Heart left ventricle (tissue), 13 donors: ENCODE measurements around the gene EIF3A.

ENCODE experiments used
- POLR2A ChIP-seq, 2 donors: fragments of 450-650 bp; IDR thresholded peaks; one replicate each; pipeline ENCODE4 v1.6.1; 2017; ENCODE audit warnings: antibody characterized with exemption in 2 of 2, mild to moderate bottlenecking in 2 of 2, moderate library complexity in 2 of 2
- TF ChIP-seq, protein P1 (sequence below), 12 donors: fragments of 200-600 bp; sonication (generic) in 4 of 12; IDR thresholded peaks; one replicate each; pipeline versions ENCODE4 v1.5.0 to v1.8.0; 2018 to 2022; ENCODE audit warnings: antibody characterized with exemption in 12 of 12, mild to moderate bottlenecking in 5 of 12
- donor health status: ischemic (EF 13 %, LVEDD 7.1; RV severe dilation, severe dysfunction).
- donor health status: DM: no; HTN: yes; CAD: no.
- donor health status: DM: no; HTN: no; CAD: no.
- donor health status: ischemic (EF 25% LVEDD 6.9; RV normal size, moderate dysfunction).
- donor health status: ischemic (EF 25% LVEDD 5.7; RV mildly dilated, moderate dysfunction).
- donor health status: ischemic (EF 35%, LVEDD 5.7; RV mildly dilated, moderate dysfunction).
- donor health status: nonischemic (EF 11% LVEDD 7.7; RV severe dilation, severe dysfunction).
- donor health status: DM: yes; HTN: yes; CAD: no.
- donor health status: PGD.
- donor health status: ischemic (EF 29% LVEDD 5.4; RV normal size, mild dysfunction).
- donor health status: nonischemic (EF 23%, LVEDD 6.1; RV moderate dilation, normal function).

DNA sequence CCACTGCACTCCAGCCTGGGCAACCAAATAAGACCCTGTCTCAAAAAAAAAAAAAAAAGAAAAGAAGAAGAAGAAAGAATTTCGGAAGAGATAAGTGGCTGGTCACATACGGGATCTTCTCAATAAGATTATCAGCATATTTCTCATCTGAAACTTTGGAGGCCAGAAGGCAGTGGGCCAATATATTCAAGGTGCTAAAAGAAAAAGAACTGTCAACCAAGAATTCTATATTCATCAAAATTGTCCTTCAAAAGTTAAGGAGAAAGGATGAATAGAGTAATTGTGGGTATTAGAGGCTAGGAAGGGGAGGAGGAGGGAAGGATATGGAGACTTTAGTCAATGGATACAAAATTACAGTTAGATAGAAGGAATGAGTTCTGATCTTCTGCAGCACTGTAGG is 95.0 kb downstream of the EIF3A start:
- TF ChIP-seq POLR2A (IDR thresholded peaks at IDR 0.05), result no peak
- TF ChIP-seq, protein P1, sequence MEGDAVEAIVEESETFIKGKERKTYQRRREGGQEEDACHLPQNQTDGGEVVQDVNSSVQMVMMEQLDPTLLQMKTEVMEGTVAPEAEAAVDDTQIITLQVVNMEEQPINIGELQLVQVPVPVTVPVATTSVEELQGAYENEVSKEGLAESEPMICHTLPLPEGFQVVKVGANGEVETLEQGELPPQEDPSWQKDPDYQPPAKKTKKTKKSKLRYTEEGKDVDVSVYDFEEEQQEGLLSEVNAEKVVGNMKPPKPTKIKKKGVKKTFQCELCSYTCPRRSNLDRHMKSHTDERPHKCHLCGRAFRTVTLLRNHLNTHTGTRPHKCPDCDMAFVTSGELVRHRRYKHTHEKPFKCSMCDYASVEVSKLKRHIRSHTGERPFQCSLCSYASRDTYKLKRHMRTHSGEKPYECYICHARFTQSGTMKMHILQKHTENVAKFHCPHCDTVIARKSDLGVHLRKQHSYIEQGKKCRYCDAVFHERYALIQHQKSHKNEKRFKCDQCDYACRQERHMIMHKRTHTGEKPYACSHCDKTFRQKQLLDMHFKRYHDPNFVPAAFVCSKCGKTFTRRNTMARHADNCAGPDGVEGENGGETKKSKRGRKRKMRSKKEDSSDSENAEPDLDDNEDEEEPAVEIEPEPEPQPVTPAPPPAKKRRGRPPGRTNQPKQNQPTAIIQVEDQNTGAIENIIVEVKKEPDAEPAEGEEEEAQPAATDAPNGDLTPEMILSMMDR (IDR thresholded peaks at IDR 0.05), result no peak
